ENCODE results near the gene CHCHD4. TPM values are rescaled to one million over a fixed set of nuclear protein-coding genes. Genes with fewer than 3 reads are reported as not detected.

CHCHD4 gene
- total and polyA plus RNA-seq, 9 donors, result 10.1 to 22.2 (median 12.2) TPM

DNA sequence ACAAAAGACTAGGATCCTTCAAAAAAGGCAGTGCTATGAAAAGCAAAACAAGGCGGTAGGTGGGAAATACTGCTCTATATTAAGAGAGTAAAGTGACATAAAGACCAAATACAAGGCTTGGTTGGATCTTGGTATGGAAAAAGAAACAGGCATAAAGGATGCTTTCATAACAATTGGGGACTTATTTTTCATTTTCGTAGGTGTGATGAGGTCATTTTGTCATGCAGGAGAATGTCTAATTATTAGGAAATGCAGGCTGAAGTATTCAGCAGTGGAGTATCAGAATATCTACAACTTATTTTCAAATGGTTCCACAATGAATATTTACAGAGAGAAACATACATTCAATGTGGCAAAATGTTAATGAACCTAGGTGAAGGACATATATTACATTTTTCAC is 44.8 kb upstream of the CHCHD4 start:
- H3K27me3 ChIP-seq, result no peaks in the 10 kb centered on the region
- no peaks in the 10 kb centered on the region for H3K4me1 ChIP-seq (ENCODE audit: insufficient read depth)
- no peak overlapping the region for H3K27ac ChIP-seq
- 91 to 94% (median 92%) methylated on average over 2 of the region's 2 CpGs for WGBS, 3 donors
- DNase-seq, result no peak
- no peak overlapping the region for H3K4me3 ChIP-seq
- no peak for TF ChIP-seq POLR2A (IDR thresholded peaks at IDR 0.05)
- TF ChIP-seq, protein P1, sequence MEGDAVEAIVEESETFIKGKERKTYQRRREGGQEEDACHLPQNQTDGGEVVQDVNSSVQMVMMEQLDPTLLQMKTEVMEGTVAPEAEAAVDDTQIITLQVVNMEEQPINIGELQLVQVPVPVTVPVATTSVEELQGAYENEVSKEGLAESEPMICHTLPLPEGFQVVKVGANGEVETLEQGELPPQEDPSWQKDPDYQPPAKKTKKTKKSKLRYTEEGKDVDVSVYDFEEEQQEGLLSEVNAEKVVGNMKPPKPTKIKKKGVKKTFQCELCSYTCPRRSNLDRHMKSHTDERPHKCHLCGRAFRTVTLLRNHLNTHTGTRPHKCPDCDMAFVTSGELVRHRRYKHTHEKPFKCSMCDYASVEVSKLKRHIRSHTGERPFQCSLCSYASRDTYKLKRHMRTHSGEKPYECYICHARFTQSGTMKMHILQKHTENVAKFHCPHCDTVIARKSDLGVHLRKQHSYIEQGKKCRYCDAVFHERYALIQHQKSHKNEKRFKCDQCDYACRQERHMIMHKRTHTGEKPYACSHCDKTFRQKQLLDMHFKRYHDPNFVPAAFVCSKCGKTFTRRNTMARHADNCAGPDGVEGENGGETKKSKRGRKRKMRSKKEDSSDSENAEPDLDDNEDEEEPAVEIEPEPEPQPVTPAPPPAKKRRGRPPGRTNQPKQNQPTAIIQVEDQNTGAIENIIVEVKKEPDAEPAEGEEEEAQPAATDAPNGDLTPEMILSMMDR (IDR thresholded peaks at IDR 0.05), result no peak
- H3K9me3 ChIP-seq, result no peaks in the 10 kb centered on the region
- H3K36me3 ChIP-seq, result no peaks in the 10 kb centered on the region
- intact Hi-C loops (cut with DNase I), result no loop called here

DNA sequence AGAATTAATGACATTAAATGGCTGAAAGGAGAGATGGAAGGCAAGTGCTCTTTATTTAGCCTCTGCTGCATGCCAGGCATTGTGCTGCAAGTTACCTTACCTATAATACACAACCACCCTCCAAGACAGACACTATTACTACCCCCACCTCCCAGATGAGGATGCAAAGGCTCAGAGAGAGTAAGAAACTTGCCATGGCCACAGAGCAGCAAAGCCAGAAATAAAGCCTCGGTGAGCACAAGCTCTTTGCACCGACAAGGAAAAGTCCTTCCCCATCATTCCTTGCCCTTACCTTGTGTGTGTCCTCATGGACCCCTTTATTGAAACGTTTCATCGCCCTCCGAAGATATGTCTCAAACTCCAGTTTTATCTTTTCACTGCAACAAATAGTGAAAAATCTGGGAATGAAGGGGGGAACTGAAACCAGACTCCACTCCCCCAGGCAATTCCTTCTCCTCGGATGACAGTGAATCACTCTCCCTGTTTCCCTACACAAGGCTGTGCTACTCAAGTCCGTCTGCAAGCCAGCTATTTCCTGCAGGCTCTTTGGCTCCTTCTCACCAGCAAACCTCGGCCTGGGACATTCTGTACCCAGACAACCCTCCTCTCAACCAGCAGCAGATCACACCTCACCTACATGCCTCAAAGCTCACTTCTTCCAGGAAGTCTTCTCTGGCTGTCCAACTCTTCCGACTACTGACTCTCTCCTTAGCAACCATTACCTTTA is 42.4 kb upstream of the CHCHD4 start:
- H3K27me3 ChIP-seq, result no peaks in the 10 kb centered on the region
- DNase-seq, result no peak
- H3K9me3 ChIP-seq, result no peaks in the 10 kb centered on the region
- TF ChIP-seq, protein P1 (IDR thresholded peaks at IDR 0.05), result no peak
- TF ChIP-seq POLR2A (IDR thresholded peaks at IDR 0.05), result no peak
- H3K36me3 ChIP-seq, result no peaks in the 10 kb centered on the region
- intact Hi-C loops (cut with DNase I), result loop anchor here in 1 of 4 donors (1.0 kb wide), 1 partner anchor 41 kb away; no protein-coding TSS in a partner anchor
- no peak overlapping the region for H3K4me3 ChIP-seq
- WGBS, 3 donors, result 87 to 90% (median 88%) methylated on average over 9 of the region's 9 CpGs
- H3K27ac ChIP-seq, result no peak overlapping the region
- no peaks in the 10 kb centered on the region for H3K4me1 ChIP-seq (ENCODE audit: insufficient read depth)

DNA sequence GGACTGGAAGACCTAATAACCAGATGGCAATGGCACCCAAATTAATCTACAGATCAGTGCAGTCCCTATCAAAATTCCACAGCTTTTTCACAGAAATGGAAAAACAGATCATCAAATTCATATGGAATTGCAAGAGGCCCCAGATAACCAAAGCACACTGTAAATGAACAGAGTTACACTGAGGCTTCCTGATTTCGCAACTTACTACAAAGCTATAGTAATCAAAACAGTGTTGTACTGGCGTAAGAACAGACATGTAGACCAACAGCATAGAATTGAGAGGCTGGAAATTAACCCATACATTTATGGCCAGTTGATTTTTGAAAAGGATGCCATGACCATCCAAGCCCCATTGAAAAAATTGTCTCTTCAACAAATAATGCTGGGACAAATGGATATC is 37.5 kb upstream of the CHCHD4 start:
- TF ChIP-seq POLR2A (IDR thresholded peaks at IDR 0.05), result no peak
- TF ChIP-seq, protein P1 (IDR thresholded peaks at IDR 0.05), result no peak
- TF ChIP-seq EP300 (IDR thresholded peaks at IDR 0.05), result no peak
- no peaks in the 10 kb centered on the region for H3K4me1 ChIP-seq (ENCODE audit: insufficient read depth)

DNA sequence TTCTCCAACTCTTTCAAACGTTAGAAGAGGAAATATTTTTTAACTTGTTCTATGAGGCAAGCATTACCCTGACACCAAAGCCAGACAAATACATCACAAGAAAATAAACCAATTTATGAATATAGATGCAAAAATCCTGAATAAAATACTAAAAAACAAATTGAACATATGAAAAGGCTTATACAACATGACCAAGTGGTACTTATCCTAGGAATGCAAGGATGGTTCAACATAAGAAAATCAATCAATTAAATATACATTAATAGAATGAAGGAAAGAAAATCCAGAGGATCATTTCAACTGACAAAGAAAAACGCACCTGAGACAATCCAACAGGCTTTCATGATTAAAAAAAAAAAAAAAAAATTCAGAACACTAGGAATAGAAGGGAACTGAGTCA is 36.6 kb upstream of the CHCHD4 start:
- no peak overlapping the region for H3K27ac ChIP-seq
- H3K4me1 ChIP-seq (ENCODE audit: insufficient read depth), result no peaks in the 10 kb centered on the region
- WGBS, 3 donors, result 86 to 91% (median 89%) methylated on average over 2 of the region's 2 CpGs
- TF ChIP-seq EP300 (IDR thresholded peaks at IDR 0.05) (no peak), POLR2A (IDR thresholded peaks at IDR 0.05) (no peak)
- TF ChIP-seq, protein P1 (IDR thresholded peaks at IDR 0.05), result no peak
- DNase-seq, result no peak
- peaks cover 0 to 4% of the 10 kb centered on the region in 2 donors for H3K9me3 ChIP-seq
- no peaks in the 10 kb centered on the region for H3K27me3 ChIP-seq
- intact Hi-C loops (cut with DNase I), result no loop called here
- no peaks in the 10 kb centered on the region for H3K36me3 ChIP-seq
- H3K4me3 ChIP-seq, result no peak overlapping the region

More for the DNA sequence above, 37.5 kb upstream of the CHCHD4 start:
- WGBS, 3 donors, result 97 to 99% (median 99%) methylated on average over 2 of the region's 2 CpGs
- Histone ChIP-seq H3K27me3 (no peaks in the 10 kb centered on the region), H3K27ac (no peak overlapping the region), H3K9me3 (peaks cover 0 to 4% of the 10 kb centered on the region in 2 donors), H3K36me3 (no peaks in the 10 kb centered on the region), H3K4me3 (no peak overlapping the region)
- intact Hi-C loops (cut with DNase I), result no loop called here
- DNase-seq, result no peak

All from ovary (tissue), 9 donors.